NT2/D1 (cell line): ENCODE results near the gene C19orf81.

Source experiments
- SUZ12 ChIP-seq: IDR thresholded peaks from 2 replicates; pipeline ENCODE4 v1.6.1; 2011; ENCODE audit not compliant: insufficient read length, insufficient read depth; ENCODE audit errors: extremely low read depth
- YY1 ChIP-seq: IDR thresholded peaks from 2 replicates; pipeline ENCODE4 v1.6.1; 2011; ENCODE audit not compliant: insufficient read length, insufficient read depth

DNA sequence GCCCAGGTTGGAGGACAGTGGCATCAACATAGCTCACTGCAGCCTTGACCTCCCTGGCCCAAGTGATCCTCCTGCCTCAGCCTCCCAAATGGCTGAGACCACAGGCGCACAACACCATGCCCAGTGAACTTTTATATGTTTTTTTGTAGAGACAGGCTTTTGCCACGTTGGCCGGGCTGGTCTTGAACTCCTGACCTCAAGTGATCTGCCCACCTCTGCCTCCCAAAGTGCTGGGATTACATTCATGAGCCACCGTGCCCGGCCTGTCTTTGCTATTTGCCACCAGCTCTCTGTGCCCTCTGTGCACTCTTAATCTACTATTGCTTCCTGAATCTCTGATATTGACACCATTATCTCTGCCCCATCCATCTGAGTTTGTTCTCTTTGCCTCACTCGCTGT, 46.7 kb upstream of the C19orf81 start:
- no peak for TF ChIP-seq SUZ12
- no peak for TF ChIP-seq YY1
